K562 (cell line): ENCODE data around the gene MDC1. TPM values are rescaled to one million over a fixed set of nuclear protein-coding genes. Genes with fewer than 3 reads are reported as not detected.

ENCODE experiments used
- BHLHE40 ChIP-seq: IDR thresholded peaks from 2 replicates; pipeline ENCODE4 v1.6.1; 2011; ENCODE audit warnings: low read length, improper control_type of control experiment
- BRCA1 ChIP-seq, 2 experiments: fragments of 450-650 bp in 1 of 2; sonication (generic) in 1 of 2; formaldehyde crosslinking in 1 of 2; IDR thresholded peaks; 2 replicates each; pipeline versions ENCODE4 v1.5.0 to v1.6.1; 2017 to 2020; ENCODE audit warnings: mild to moderate bottlenecking in 1 of 2, missing genetic modification reagents in 1 of 2
- BRD9 ChIP-seq: fragments of 450-650 bp; IDR thresholded peaks from 2 replicates; pipeline ENCODE4 v1.6.1; 2018; ENCODE audit warnings: low read depth; ENCODE audit not compliant: partially characterized antibody
- CBFA2T3 ChIP-seq: fragments of 450-650 bp; IDR thresholded peaks from 2 replicates; pipeline ENCODE4 v1.6.1; 2017
- CBX3 ChIP-seq, 2 experiments: IDR thresholded peaks; 1 replicate in 1 of 2; 2 replicates in 1 of 2; pipeline ENCODE4 v1.6.1; 2012; ENCODE audit warnings: inconsistent platforms in 2 of 2, low read length in 2 of 2, borderline replicate concordance in 1 of 2, control low read depth in 1 of 2
- CHD1 ChIP-seq: fragments of 200-600 bp; sonication (generic); IDR thresholded peaks from one replicate; pipeline ENCODE4 v1.6.1; 2012; ENCODE audit warnings: mild to moderate bottlenecking, moderate library complexity, low read length, inconsistent platforms
- CTBP1 ChIP-seq: fragments of 450-650 bp; IDR thresholded peaks from 2 replicates; pipeline ENCODE4 v1.6.1; 2016; ENCODE audit warnings: borderline replicate concordance
- FOXJ3 ChIP-seq: sonication (generic); formaldehyde crosslinking; IDR thresholded peaks from 2 replicates; pipeline ENCODE4 v1.4.0; 2020; ENCODE audit warnings: mild to moderate bottlenecking, missing genetic modification reagents
- HDAC2 ChIP-seq: fragments of 450-650 bp; IDR thresholded peaks from 2 replicates; pipeline ENCODE4 v1.6.1; 2016; ENCODE audit warnings: mild to moderate bottlenecking
- HMGN3 ChIP-seq: IDR thresholded peaks from 2 replicates; pipeline ENCODE4 v1.6.1; 2011; ENCODE audit warnings: borderline replicate concordance, low read depth, mild to moderate bottlenecking, mixed read lengths, low read length; ENCODE audit not compliant: insufficient read length; ENCODE audit errors: extremely low read depth
- HOXB6 ChIP-seq: fragments of 250-450 bp; sonication (Bioruptor Pico); IDR thresholded peaks from 2 replicates; pipeline ENCODE4 v1.5.1; 2022; ENCODE audit warnings: mild to moderate bottlenecking, borderline replicate concordance
- ILF3 ChIP-seq: fragments of 450-650 bp; IDR thresholded peaks from 2 replicates; pipeline ENCODE4 v1.6.1; 2018; ENCODE audit warnings: antibody characterized with exemption, mild to moderate bottlenecking, moderate library complexity, borderline replicate concordance
- KAT8 ChIP-seq: fragments of 450-650 bp; IDR thresholded peaks from 2 replicates; pipeline ENCODE4 v1.6.1; 2016; ENCODE audit warnings: low read depth, mild to moderate bottlenecking
- KDM2B ChIP-seq: fragments of 250-450 bp; sonication (Bioruptor Pico); IDR thresholded peaks from 2 replicates; pipeline ENCODE4 v1.8.0; 2021; ENCODE audit warnings: mild to moderate bottlenecking, moderate library complexity
- MCM3 ChIP-seq: fragments of 450-650 bp; IDR thresholded peaks from 2 replicates; pipeline ENCODE4 v1.6.1; 2016
- PPARD ChIP-seq: fragments of 250-450 bp; sonication (Bioruptor Pico); IDR thresholded peaks from 2 replicates; pipeline ENCODE4 v1.8.0; 2022; ENCODE audit warnings: inconsistent platforms, mild to moderate bottlenecking, moderate library complexity
- PTBP1 ChIP-seq: fragments of 200-400 bp; formaldehyde crosslinking; IDR thresholded peaks from 2 replicates; pipeline ENCODE4 v1.6.1; 2017; ENCODE audit warnings: low read depth, low read length
- SNIP1 ChIP-seq: fragments of 450-650 bp; IDR thresholded peaks from 2 replicates; pipeline ENCODE4 v1.7.1; 2017; ENCODE audit warnings: low read depth, mild to moderate bottlenecking
- THRAP3 ChIP-seq: fragments of 450-650 bp; IDR thresholded peaks from 2 replicates; pipeline ENCODE4 v1.6.1; 2016; ENCODE audit warnings: mild to moderate bottlenecking, inconsistent platforms, borderline replicate concordance
- ZNF174 ChIP-seq: fragments of 250-450 bp; sonication (Bioruptor Pico); IDR thresholded peaks from 2 replicates; pipeline ENCODE4 v1.4.0; 2020; ENCODE audit warnings: mild to moderate bottlenecking
- ZNF354B ChIP-seq: fragments of 250-450 bp; sonication (Bioruptor Pico); IDR thresholded peaks from 2 replicates; pipeline ENCODE4 v1.4.0; 2020
- ZNF696 ChIP-seq: fragments of 250-450 bp; sonication (Bioruptor Pico); conservative IDR thresholded peaks from 2 replicates; pipeline ENCODE4 v1.4.0; 2020; ENCODE audit warnings: mild to moderate bottlenecking, moderate library complexity
- ZNF830 ChIP-seq: fragments of 250-450 bp; sonication (Bioruptor Pico); IDR thresholded peaks from 2 replicates; pipeline ENCODE4 v1.5.0; 2021; ENCODE audit warnings: mild to moderate bottlenecking
- polyA plus RNA-seq, 8 experiments: library from polyadenylated mRNA; depleted of rRNA in 4 of 8; stranded (reverse) in 5 of 8; unstranded in 3 of 8; fragments of >200 nt; fragmentation: Nextera tagmentation in 2 of 8; fragmentation: Illumina TruSeq in 1 of 8; extraction: Ambion mirVana in 2 of 8; extraction: Trizol in 1 of 8; gene quantifications; 2 replicates each; pipeline versions ENCODE4 v1.2.1 to v1.2.3, GENCODE V29; 2011 to 2014; ENCODE audit warnings: inconsistent platforms in 1 of 8, missing spikeins in 1 of 8
- total RNA-seq, 7 experiments: library from RNA; depleted of rRNA in 6 of 7; stranded (reverse); fragments of >200 nt in 6 of 7; fragmentation: Illumina TruSeq in 2 of 7; extraction: Trizol in 2 of 7; gene quantifications; 2 replicates each; pipeline versions ENCODE4 v1.2.1 to v1.2.3, GENCODE V29; 2011 to 2021; ENCODE audit warnings: low replicate concordance in 1 of 7
- TF ChIP-seq, protein P1 (sequence below): sonication (generic); formaldehyde crosslinking; IDR thresholded peaks from 2 replicates; pipeline ENCODE4 v1.5.0; 2020; ENCODE audit warnings: missing genetic modification reagents
- TF ChIP-seq, protein P2 (sequence below): sonication (generic); formaldehyde crosslinking; IDR thresholded peaks from 2 replicates; pipeline ENCODE4 v1.8.1; 2023; ENCODE audit warnings: mild to moderate bottlenecking, missing genetic modification reagents
- TF ChIP-seq, protein P3 (sequence below): sonication (generic); formaldehyde crosslinking; IDR thresholded peaks from 2 replicates; pipeline ENCODE4 v1.8.1; 2022; ENCODE audit warnings: missing genetic modification reagents
- TF ChIP-seq, protein P4 (sequence below): fragments of 450-650 bp; formaldehyde crosslinking; IDR thresholded peaks from 2 replicates; pipeline ENCODE4 v1.4.0; 2020; ENCODE audit warnings: mild to moderate bottlenecking, moderate library complexity

The MDC1 gene
- total and polyA plus RNA-seq, 9 of the 15 experiments (the other 6 are each of a cell fraction or from before 2014, with no cell fraction given) = 8.2 to 114 (median 20.0) TPM

DNA sequence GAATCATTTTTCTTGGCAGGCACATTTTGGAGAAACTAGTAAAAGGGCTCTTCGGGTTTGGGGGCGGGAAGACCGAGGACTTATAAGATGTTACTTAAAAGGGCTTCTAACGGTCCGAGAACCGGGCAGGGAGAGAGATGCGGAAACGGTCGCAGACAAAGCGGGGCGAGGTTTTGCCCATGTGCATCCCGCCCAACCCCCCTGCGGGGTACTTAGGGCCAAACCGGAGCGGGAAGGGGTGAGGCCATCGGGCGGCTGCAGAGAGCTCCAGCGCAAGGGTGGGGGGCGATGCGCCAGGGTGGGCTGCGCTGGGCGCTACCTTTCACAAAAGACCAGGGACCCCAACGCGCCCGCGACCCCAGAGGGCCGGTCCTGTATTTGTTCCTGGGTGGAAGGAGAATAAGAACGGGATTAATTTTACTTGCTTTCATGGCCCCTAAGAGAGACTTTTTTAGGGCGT is 3.7 kb upstream of the MDC1 start (continued):
- TF ChIP-seq PTBP1 (no peak), ZNF354B (CRISPR knock-in tag) (no peak), HMGN3 (no peak), MCM3 (no peak), CBFA2T3 (no peak), THRAP3 (0 out of 2 replicates have a peak, but pooled peaks have one; percentile 17), PPARD (no peak), HOXB6 (CRISPR knock-in tag) (no peak), SNIP1 (no peak), CTBP1 (no peak), BHLHE40 (no peak), FOXJ3 (no peak), BRD9 (no peak), ZNF174 (CRISPR knock-in tag) (no peak), CBX3 (IDR thresholded peaks at IDR 0.05; ENCODE audit: borderline replicate concordance in 1 of 2, low read length in 2 of 2) (no peak), ZNF830 (CRISPR knock-in tag) (no peak), KDM2B (no peak), ILF3 (peak; percentile 87; the same call in 1 of the 2 replicates), ZNF696 (CRISPR knock-in tag) (no peak; the same call in 1 of the 2 replicates), BRCA1 (IDR thresholded peaks at IDR 0.05) (no peak), BRCA1 (CRISPR knock-in tag; IDR thresholded peaks at IDR 0.05) (no peak), KAT8 (no peak), CHD1 (no peak), HDAC2 (no peak)
- TF ChIP-seq, protein P1, sequence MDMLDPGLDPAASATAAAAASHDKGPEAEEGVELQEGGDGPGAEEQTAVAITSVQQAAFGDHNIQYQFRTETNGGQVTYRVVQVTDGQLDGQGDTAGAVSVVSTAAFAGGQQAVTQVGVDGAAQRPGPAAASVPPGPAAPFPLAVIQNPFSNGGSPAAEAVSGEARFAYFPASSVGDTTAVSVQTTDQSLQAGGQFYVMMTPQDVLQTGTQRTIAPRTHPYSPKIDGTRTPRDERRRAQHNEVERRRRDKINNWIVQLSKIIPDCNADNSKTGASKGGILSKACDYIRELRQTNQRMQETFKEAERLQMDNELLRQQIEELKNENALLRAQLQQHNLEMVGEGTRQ (CRISPR knock-in tag) = 0 out of 2 replicates have a peak, but pooled peaks have one; percentile 2
- TF ChIP-seq, protein P2, sequence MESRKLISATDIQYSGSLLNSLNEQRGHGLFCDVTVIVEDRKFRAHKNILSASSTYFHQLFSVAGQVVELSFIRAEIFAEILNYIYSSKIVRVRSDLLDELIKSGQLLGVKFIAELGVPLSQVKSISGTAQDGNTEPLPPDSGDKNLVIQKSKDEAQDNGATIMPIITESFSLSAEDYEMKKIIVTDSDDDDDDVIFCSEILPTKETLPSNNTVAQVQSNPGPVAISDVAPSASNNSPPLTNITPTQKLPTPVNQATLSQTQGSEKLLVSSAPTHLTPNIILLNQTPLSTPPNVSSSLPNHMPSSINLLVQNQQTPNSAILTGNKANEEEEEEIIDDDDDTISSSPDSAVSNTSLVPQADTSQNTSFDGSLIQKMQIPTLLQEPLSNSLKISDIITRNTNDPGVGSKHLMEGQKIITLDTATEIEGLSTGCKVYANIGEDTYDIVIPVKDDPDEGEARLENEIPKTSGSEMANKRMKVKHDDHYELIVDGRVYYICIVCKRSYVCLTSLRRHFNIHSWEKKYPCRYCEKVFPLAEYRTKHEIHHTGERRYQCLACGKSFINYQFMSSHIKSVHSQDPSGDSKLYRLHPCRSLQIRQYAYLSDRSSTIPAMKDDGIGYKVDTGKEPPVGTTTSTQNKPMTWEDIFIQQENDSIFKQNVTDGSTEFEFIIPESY (CRISPR knock-in tag) = no peak
- TF ChIP-seq, protein P3, sequence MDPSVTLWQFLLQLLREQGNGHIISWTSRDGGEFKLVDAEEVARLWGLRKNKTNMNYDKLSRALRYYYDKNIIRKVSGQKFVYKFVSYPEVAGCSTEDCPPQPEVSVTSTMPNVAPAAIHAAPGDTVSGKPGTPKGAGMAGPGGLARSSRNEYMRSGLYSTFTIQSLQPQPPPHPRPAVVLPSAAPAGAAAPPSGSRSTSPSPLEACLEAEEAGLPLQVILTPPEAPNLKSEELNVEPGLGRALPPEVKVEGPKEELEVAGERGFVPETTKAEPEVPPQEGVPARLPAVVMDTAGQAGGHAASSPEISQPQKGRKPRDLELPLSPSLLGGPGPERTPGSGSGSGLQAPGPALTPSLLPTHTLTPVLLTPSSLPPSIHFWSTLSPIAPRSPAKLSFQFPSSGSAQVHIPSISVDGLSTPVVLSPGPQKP = no peak
- TF ChIP-seq, protein P4, sequence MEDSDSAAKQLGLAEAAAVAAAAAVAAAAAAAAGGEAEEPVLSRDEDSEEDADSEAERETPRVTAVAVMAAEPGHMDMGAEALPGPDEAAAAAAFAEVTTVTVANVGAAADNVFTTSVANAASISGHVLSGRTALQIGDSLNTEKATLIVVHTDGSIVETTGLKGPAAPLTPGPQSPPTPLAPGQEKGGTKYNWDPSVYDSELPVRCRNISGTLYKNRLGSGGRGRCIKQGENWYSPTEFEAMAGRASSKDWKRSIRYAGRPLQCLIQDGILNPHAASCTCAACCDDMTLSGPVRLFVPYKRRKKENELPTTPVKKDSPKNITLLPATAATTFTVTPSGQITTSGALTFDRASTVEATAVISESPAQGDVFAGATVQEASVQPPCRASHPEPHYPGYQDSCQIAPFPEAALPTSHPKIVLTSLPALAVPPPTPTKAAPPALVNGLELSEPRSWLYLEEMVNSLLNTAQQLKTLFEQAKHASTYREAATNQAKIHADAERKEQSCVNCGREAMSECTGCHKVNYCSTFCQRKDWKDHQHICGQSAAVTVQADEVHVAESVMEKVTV (CRISPR knock-in tag) = 0 out of 2 replicates have a peak, but pooled peaks have one; percentile 11
